HCT116 (cell line): ENCODE results near the gene OPN1MW3. TPM values are rescaled to one million over a fixed set of nuclear protein-coding genes. Genes with fewer than 3 reads are reported as not detected.

Source experiments
- ATAC-seq: fragments of 200-7000 bp; cut with Tn5 transposase; 2 replicates; pipeline ENCODE4 v1.9.1; 2020; ENCODE audit warnings: mild to moderate bottlenecking, moderate library complexity
- BruUV-seq: library from RNA; stranded (reverse); fragments of 400-500 nt; replicated peaks from 2 replicates; lab custom pipeline; 2021; lab: Mats Ljungman, UMichigan
- CTCF ChIA-PET: fragments of 300-600 bp; sonication (Branson Sonifier 250); formaldehyde crosslinking; loops from one replicate; lab custom pipeline; 2021; ENCODE audit warnings: antibody characterized with exemption; lab: Charles Lee
- POLR2A ChIA-PET: fragments of 300-600, 350-600 bp; sonication (Branson Sonifier 250); formaldehyde crosslinking; loops from one replicate; lab custom pipeline; 2021; ENCODE audit warnings: antibody characterized with exemption; lab: Charles Lee
- RAD21 ChIA-PET, 2 experiments: fragments of 300-600 bp; sonication (Branson Sonifier 250); formaldehyde crosslinking; loops; one replicate each; lab custom pipeline; 2023; ENCODE audit warnings: low total read pairs in 2 of 2; ENCODE audit not compliant: uncharacterized antibody in 2 of 2, unreplicated experiment in 2 of 2, low non-redundant PET in 1 of 2; lab: Charles Lee
- DNase-seq: peaks from one replicate; pipeline ENCODE4 v3.0.0-alpha.2; 2010; ENCODE audit warnings: low read depth, low spot score
- H2AFZ ChIP-seq: fragments of 200-600 bp; shearing (Covaris generic), sonication (generic); 2 replicates; pipeline ENCODE4 v1.6.1; 2017; ENCODE audit warnings: low read depth, mixed run types, mixed read lengths, antibody characterized with exemption, low read length; ENCODE audit not compliant: poor library complexity, severe bottlenecking
- H3K27ac ChIP-seq: 2 replicates; pipeline ENCODE4 v1.5.1; 2012; ENCODE audit warnings: low read depth, low read length
- H3K27me3 ChIP-seq: fragments of 200-600 bp; sonication (generic); 2 replicates; pipeline ENCODE4 v1.6.1; 2016; ENCODE audit warnings: mixed run types, low read length, mixed read lengths; ENCODE audit not compliant: insufficient read depth
- H3K36me3 ChIP-seq, 2 experiments: fragments of 200-500 bp in 1 of 2; fragments of 200-600 bp in 1 of 2; sonication (Bioruptor generic) in 1 of 2; sonication (generic) in 1 of 2; 2 replicates each; pipeline versions ENCODE4 v1.5.1 to v1.6.1; 2014 to 2016; ENCODE audit warnings: low read length in 2 of 2, inconsistent platforms in 1 of 2, mixed read lengths in 1 of 2, mixed run types in 1 of 2; ENCODE audit not compliant: insufficient read depth in 2 of 2, control insufficient read depth in 1 of 2
- H3K4me1 ChIP-seq, 2 experiments: fragments of 200-600 bp in 1 of 2; sonication (generic) in 1 of 2; 2 replicates each; pipeline versions ENCODE4 v1.5.1 to v1.6.1; 2012 to 2017; ENCODE audit warnings: low read length in 2 of 2, inconsistent platforms in 1 of 2, mild to moderate bottlenecking in 1 of 2, mixed read lengths in 1 of 2, mixed run types in 1 of 2, moderate library complexity in 1 of 2; ENCODE audit not compliant: insufficient read depth in 2 of 2, control insufficient read depth in 1 of 2
- H3K4me2 ChIP-seq: fragments of 200-600 bp; sonication (generic); 2 replicates; pipeline ENCODE4 v1.6.1; 2017; ENCODE audit warnings: mixed run types, low read length, mixed read lengths
- H3K4me3 ChIP-seq, 2 experiments: fragments of 200-600 bp in 1 of 2; sonication (generic) in 1 of 2; replicated peaks in 1 of 2; 2 replicates each; pipeline ENCODE4 v1.5.1; 2011 to 2016; ENCODE audit warnings: low read length in 2 of 2, control low read depth in 1 of 2, low read depth in 1 of 2, mild to moderate bottlenecking in 1 of 2, mixed read lengths in 1 of 2, mixed run types in 1 of 2
- H3K79me2 ChIP-seq: fragments of 200-600 bp; sonication (generic); 2 replicates; pipeline ENCODE4 v1.6.1; 2017; ENCODE audit warnings: mild to moderate bottlenecking, mixed run types, low read length, moderate library complexity, mixed read lengths; ENCODE audit not compliant: insufficient read depth
- H3K9ac ChIP-seq: fragments of 200-600 bp; sonication (generic); 2 replicates; pipeline ENCODE4 v1.6.1; 2016; ENCODE audit warnings: low read length, mixed read lengths
- H3K9me2 ChIP-seq: fragments of 200-600 bp; sonication (generic), shearing (Covaris generic); 2 replicates; pipeline ENCODE4 v1.6.1; 2017; ENCODE audit warnings: mixed run types, mild to moderate bottlenecking, moderate library complexity; ENCODE audit not compliant: insufficient read depth
- H3K9me3 ChIP-seq, 2 experiments: fragments of 200-500 bp in 1 of 2; fragments of 200-600 bp in 1 of 2; sonication (Bioruptor generic) in 1 of 2; sonication (generic) in 1 of 2; 2 replicates each; pipeline ENCODE4 v1.6.1; 2014 to 2017; ENCODE audit warnings: low read length in 2 of 2, mixed read lengths in 2 of 2, inconsistent platforms in 1 of 2, low read depth in 1 of 2, mild to moderate bottlenecking in 1 of 2, mixed run types in 1 of 2, moderate library complexity in 1 of 2; ENCODE audit not compliant: control insufficient read depth in 1 of 2, insufficient read depth in 1 of 2
- H4K20me1 ChIP-seq: fragments of 200-600 bp; sonication (generic), shearing (Covaris generic); 2 replicates; pipeline ENCODE4 v1.6.1; 2017; ENCODE audit warnings: mixed run types, mild to moderate bottlenecking, moderate library complexity; ENCODE audit not compliant: insufficient read depth
- ATF3 ChIP-seq: IDR thresholded peaks from 2 replicates; pipeline ENCODE4 v1.6.1; 2012
- CBX3 ChIP-seq: IDR thresholded peaks from 2 replicates; pipeline ENCODE4 v1.6.1; 2012; ENCODE audit warnings: low read depth
- CTCF ChIP-seq, 3 experiments: fragments of 200-600 bp in 1 of 3; sonication (generic) in 1 of 3; IDR thresholded peaks in 2 of 3; conservative IDR thresholded peaks in 1 of 3; 2 replicates each; pipeline ENCODE4 v1.5.1; 2012 to 2017; ENCODE audit warnings: low read depth in 2 of 3, low read length in 2 of 3, antibody characterized with exemption in 1 of 3, borderline replicate concordance in 1 of 3, control low read depth in 1 of 3, mild to moderate bottlenecking in 1 of 3, mixed read lengths in 1 of 3, mixed run types in 1 of 3, moderate library complexity in 1 of 3; ENCODE audit not compliant: insufficient read depth in 1 of 3
- EGR1 ChIP-seq: IDR thresholded peaks from 2 replicates; pipeline ENCODE4 v1.6.1; 2012; ENCODE audit warnings: low read depth
- ELF1 ChIP-seq: IDR thresholded peaks from 2 replicates; pipeline ENCODE4 v1.6.1; 2012; ENCODE audit warnings: low read depth, borderline replicate concordance
- EZH2 ChIP-seq: fragments of 200-600 bp; sonication (generic); IDR thresholded peaks from 2 replicates; pipeline ENCODE4 v1.6.1; 2017; ENCODE audit warnings: antibody characterized with exemption, mixed run types
- EZH2phosphoT487 ChIP-seq: fragments of 200-600 bp; IDR thresholded peaks from 2 replicates; pipeline ENCODE4 v1.6.1; 2018; ENCODE audit warnings: antibody characterized with exemption, borderline replicate concordance
- FOSL1 ChIP-seq: IDR thresholded peaks from 2 replicates; pipeline ENCODE4 v1.6.1; 2012; ENCODE audit warnings: low read depth
- JUND ChIP-seq: IDR thresholded peaks from 2 replicates; pipeline ENCODE4 v1.6.1; 2012
- MAX ChIP-seq: IDR thresholded peaks from 2 replicates; pipeline ENCODE4 v1.6.1; 2012
- POLR2AphosphoS5 ChIP-seq: IDR thresholded peaks from 2 replicates; pipeline ENCODE4 v1.6.1; 2011; ENCODE audit warnings: mild to moderate bottlenecking, low read depth, low read length, moderate library complexity
- RAD21 ChIP-seq: IDR thresholded peaks from 2 replicates; pipeline ENCODE4 v1.6.1; 2012; ENCODE audit warnings: low read depth, mild to moderate bottlenecking
- SIN3A ChIP-seq: IDR thresholded peaks from 2 replicates; pipeline ENCODE4 v1.6.1; 2012; ENCODE audit warnings: low read depth
- SP1 ChIP-seq: IDR thresholded peaks from 2 replicates; pipeline ENCODE4 v1.6.1; 2012; ENCODE audit warnings: low read depth
- SRF ChIP-seq: IDR thresholded peaks from 2 replicates; pipeline ENCODE4 v1.6.1; 2012; ENCODE audit warnings: low read depth
- ZBTB33 ChIP-seq: IDR thresholded peaks from 2 replicates; pipeline ENCODE4 v1.6.1; 2011; ENCODE audit warnings: mild to moderate bottlenecking, low read length, moderate library complexity; ENCODE audit not compliant: insufficient replicate concordance; ENCODE audit errors: extremely low read depth
- ZNF274 ChIP-seq: fragments of 200-500 bp; sonication (Bioruptor generic); IDR thresholded peaks from 2 replicates; pipeline ENCODE4 v1.6.1; 2014; ENCODE audit warnings: mild to moderate bottlenecking, low read depth, low read length, inconsistent platforms
- intact Hi-C: fragments of 100-400 bp; cut with micrococcal nuclease; formaldehyde crosslinking; loops from 2 replicates; pipeline ENCODE4 v1.10.0; 2022
- total RNA-seq: library from RNA; stranded (reverse); gene quantifications from one replicate; pipeline ENCODE4 v1.2.1, GENCODE V29; 2021; ENCODE audit not compliant: unreplicated experiment

Gene OPN1MW3
- total RNA-seq, 1 experiment from 2014 or later = not detected

- DNase-seq (no peak), ATAC-seq (no peak)
- Histone ChIP-seq H3K9me3 (no peaks in the 10 kb centered on the region), H3K27ac (no peak within 1 kb of the TSS), H3K4me3 (no peak within 1 kb of the TSS), H3K79me2 (no peaks in the 10 kb centered on the region), H3K36me3 (no peaks in the 10 kb centered on the region), H3K4me2 (no peak within 1 kb of the TSS), H3K4me1 (no peaks in the 10 kb centered on the region), H3K27me3 (no peaks in the 10 kb centered on the region), H2AFZ (no peak within 1 kb of the TSS), H3K9me2 (no peaks in the 10 kb centered on the region), H3K9ac (no peak within 1 kb of the TSS), H4K20me1 (no peaks in the 10 kb centered on the region)
- TF ChIP-seq JUND = no peak
- no peak for TF ChIP-seq CBX3
- no peak for TF ChIP-seq RAD21
- TF ChIP-seq ELF1 = no peak
- no peak for TF ChIP-seq EZH2
- TF ChIP-seq SIN3A = no peak
- no peak for TF ChIP-seq EGR1
- TF ChIP-seq SRF = no peak
- no peak for TF ChIP-seq ZNF274
- no peak for TF ChIP-seq MAX
- no peak for TF ChIP-seq SP1
- TF ChIP-seq ATF3 = no peak
- POLR2A ChIA-PET = no interaction called here
- CTCF ChIA-PET = no interaction called here
- intact Hi-C loops = no loop called here
- RAD21 ChIA-PET = no interaction called here
- no TSS peak for BruUV-seq
Observed at GRCh38 chrX:154295664-154296310, 38.4 kb downstream of the OPN1MW3 start, which contains the start of gene TKTL1. TKTL1 (plus strand) TSS chrX:154295795; CDS start chrX:154295860, 65 bp downstream.

GRCh38 chrX:154296731-154297130, 39.3 kb downstream of the OPN1MW3 start:
- no peaks in the 10 kb centered on the region for H3K9me2 ChIP-seq
- H3K9ac ChIP-seq = no peak overlapping the region
- no peak overlapping the region for H3K27ac ChIP-seq
- BruUV-seq = no TSS peak
- ChIA-PET CTCF (no interaction called here), RAD21 (no interaction called here), POLR2A (no interaction called here)
- H3K4me1 ChIP-seq = no peaks in the 10 kb centered on the region
- ATAC-seq (no peak), DNase-seq (no peak)
- H4K20me1 ChIP-seq = no peaks in the 10 kb centered on the region
- intact Hi-C loops = no loop called here
- H2AFZ ChIP-seq = no peak overlapping the region
- no peak overlapping the region for H3K4me3 ChIP-seq
- no peak overlapping the region for H3K4me2 ChIP-seq
- H3K36me3 ChIP-seq = no peaks in the 10 kb centered on the region
- no peaks in the 10 kb centered on the region for H3K9me3 ChIP-seq
- no peaks in the 10 kb centered on the region for H3K27me3 ChIP-seq
- TF ChIP-seq POLR2AphosphoS5 (no peak), ZBTB33 (no peak), EZH2phosphoT487 (no peak), EZH2 (no peak), CBX3 (no peak), FOSL1 (no peak), MAX (no peak), CTCF (IDR thresholded peaks at IDR 0.05 in 2 of 3, conservative IDR thresholded peaks at IDR 0.05 in 1 of 3; ENCODE audit: borderline replicate concordance in 1 of 3, insufficient read depth in 1 of 3, low read depth in 2 of 3, low read length in 2 of 3) (no peak), RAD21 (no peak)
- H3K79me2 ChIP-seq = no peaks in the 10 kb centered on the region
